ACHN (cell line): Measurements from ENCODE around the gene RAD51AP2.
A peak's percentile ranks its signal among the peaks of the same experiment; 100 is the strongest.
"Not testable (repeated sequence)": the region's sequence is repeated elsewhere in the genome, so short reads cannot be mapped to it uniquely, and the experiment has no call there.

Source experiments
- DNase-seq: peaks from one replicate; pipeline ENCODE4 v3.0.0-alpha.2; 2015
- in situ Hi-C: cut with HindIII; loops from 2 replicates; pipeline ENCODE4 v1.10.0; 2017; ENCODE audit warnings: low sequenced_read_pairs, low pct_ligation_motif_present, low pct_unique_long_range_greater_than_20kb

RAD51AP2 gene

GRCh38 chr2:17539611-17540092 is 21.4 kb upstream of the RAD51AP2 start:
- DNase-seq: no peak
- in situ Hi-C loops: no loop called here

GRCh38 chr2:17538844-17539554 is 20.8 kb upstream of the RAD51AP2 start:
- peak; percentile 10 for DNase-seq
- in situ Hi-C loops: no loop called here

GRCh38 chr2:17538022-17538843 is 20.0 kb upstream of the RAD51AP2 start:
- DNase-seq: no peak
- in situ Hi-C loops: no loop called here

GRCh38 chr2:17536416-17536815 is 18.2 kb upstream of the RAD51AP2 start:
- DNase-seq: no peak
- in situ Hi-C loops: no loop called here

- DNase-seq: no peak
- in situ Hi-C loops: no loop called here
These were observed 15.3 kb upstream of the RAD51AP2 start for GRCh38 chr2:17533546-17533945.

- no peak for DNase-seq
- in situ Hi-C loops: no loop called here
These were observed 11.5 kb upstream of the RAD51AP2 start for GRCh38 chr2:17529771-17530170.

- in situ Hi-C loops: no loop called here
- DNase-seq: no peak
These were observed 4.1 kb upstream of the RAD51AP2 start for GRCh38 chr2:17522303-17522702.

GRCh38 chr2:17521621-17522020 is 3.4 kb upstream of the RAD51AP2 start:
- DNase-seq: no peak
- in situ Hi-C loops: no loop called here

GRCh38 chr2:17520761-17521160 is 2.5 kb upstream of the RAD51AP2 start:
- DNase-seq: no peak
- in situ Hi-C loops: no loop called here

- in situ Hi-C loops: no loop called here
These were observed 1.2 kb upstream of the RAD51AP2 start for GRCh38 chr2:17519486-17519885.

GRCh38 chr2:17517481-17518211 is 594 bp downstream of the RAD51AP2 start:
- DNase-seq: no peak
- in situ Hi-C loops: no loop called here

More at GRCh38 chr2:17519486-17519885, 1.2 kb upstream of the RAD51AP2 start:
- DNase-seq: no peak

GRCh38 chr2:17515652-17516051 is 2.6 kb downstream of the RAD51AP2 start:
- in situ Hi-C loops: no loop called here
- no peak for DNase-seq

- in situ Hi-C loops: no loop called here
- DNase-seq: no peak
These were observed 11.3 kb downstream of the RAD51AP2 start for GRCh38 chr2:17506736-17507616.

GRCh38 chr2:17497718-17498117 is 20.5 kb downstream of the RAD51AP2 start:
- in situ Hi-C loops: no loop called here
- no peak for DNase-seq

- no peak for DNase-seq
- in situ Hi-C loops: no loop called here
These were observed 22.6 kb downstream of the RAD51AP2 start for GRCh38 chr2:17495590-17495989.

- in situ Hi-C loops: not testable (repeated sequence)
These were observed 28.1 kb downstream of the RAD51AP2 start for GRCh38 chr2:17490165-17490564.

GRCh38 chr2:17488610-17489009 is 29.6 kb downstream of the RAD51AP2 start:
- DNase-seq, in situ Hi-C loops: not testable (repeated sequence)

More at GRCh38 chr2:17490165-17490564, 28.1 kb downstream of the RAD51AP2 start:
- not testable (repeated sequence) for DNase-seq

GRCh38 chr2:17483496-17483895 is 34.7 kb downstream of the RAD51AP2 start:
- no peak for DNase-seq
- in situ Hi-C loops: no loop called here
